Breast epithelium (tissue), 3 donors: ENCODE data around the gene MYO1B.
"Not testable (repeated sequence)": the region's sequence is repeated elsewhere in the genome, so short reads cannot be mapped to it uniquely, and the experiment has no call there.

Experiments used
- CTCF ChIP-seq, 3 donors: fragments of 450-650 bp; IDR thresholded peaks; one replicate each; pipeline ENCODE4 v1.5.1; 2016 to 2017; ENCODE audit warnings: antibody characterized with exemption in 3 of 3, mild to moderate bottlenecking in 3 of 3, moderate library complexity in 3 of 3
- POLR2A ChIP-seq: fragments of 450-650 bp; IDR thresholded peaks from one replicate; pipeline ENCODE4 v1.6.1; 2016; ENCODE audit warnings: antibody characterized with exemption, mild to moderate bottlenecking, moderate library complexity
- POLR2AphosphoS5 ChIP-seq, 3 donors: sonication (generic); formaldehyde crosslinking; IDR thresholded peaks; one replicate each; pipeline ENCODE4 v1.6.1; 2017; ENCODE audit warnings: antibody characterized with exemption in 3 of 3

GRCh38 chr2:191456506-191456905 is 211.3 kb downstream of the MYO1B start:
- not testable (repeated sequence) for TF ChIP-seq CTCF (IDR thresholded peaks at IDR 0.05); POLR2A; POLR2AphosphoS5 (IDR thresholded peaks at IDR 0.05)
